GM18870 (cell line): ENCODE measurements around the gene RBM33.

Source experiments
- ATAC-seq: cut with Tn5 transposase; IDR thresholded peaks from one replicate; pipeline ENCODE4 v1.9.1; 2021; ENCODE audit warnings: moderate library complexity; ENCODE audit not compliant: unreplicated experiment

Gene RBM33

GRCh38 chr7:155804897-155805825, 160.7 kb downstream of the RBM33 start:
- ATAC-seq: no peak

GRCh38 chr7:155805826-155806095, 161.3 kb downstream of the RBM33 start:
- no peak for ATAC-seq

- ATAC-seq: no peak
These were observed 161.8 kb downstream of the RBM33 start for GRCh38 chr7:155806096-155806871.

DNA sequence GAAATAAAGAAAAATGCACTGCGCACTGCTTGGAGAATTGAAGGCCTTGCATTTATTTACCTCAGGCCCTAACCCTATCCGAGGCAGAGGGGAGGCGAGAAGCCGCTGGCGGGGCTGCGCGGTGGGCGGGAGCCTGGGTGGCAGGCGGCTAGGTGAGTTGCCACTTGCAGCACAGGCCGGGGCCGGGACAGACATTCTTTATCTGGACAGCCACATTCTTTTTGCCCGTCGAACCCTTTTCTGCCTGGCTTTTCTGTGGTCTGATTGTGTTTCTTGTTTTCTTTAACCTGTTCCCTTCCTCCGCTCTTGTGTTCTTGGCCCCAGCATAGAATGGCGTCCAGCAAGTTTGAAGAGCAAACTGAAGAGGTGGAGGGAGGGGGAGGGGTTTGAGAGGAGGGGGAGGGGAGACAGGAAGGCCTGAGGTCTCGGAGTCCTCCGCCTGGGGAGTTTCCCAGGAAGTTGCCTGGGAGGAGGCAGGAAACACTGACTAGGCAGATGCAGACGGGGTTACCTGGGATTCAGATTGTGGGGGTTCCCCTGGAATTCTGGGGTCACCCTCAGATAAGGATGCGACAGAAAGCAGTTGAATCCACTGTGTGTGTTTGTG, 162.7 kb downstream of the RBM33 start:
- no peak for ATAC-seq

- no peak for ATAC-seq
These were observed 163.5 kb downstream of the RBM33 start for GRCh38 chr7:155807789-155808548.

- no peak for ATAC-seq
These were observed 164.3 kb downstream of the RBM33 start for GRCh38 chr7:155808549-155809331.

DNA sequence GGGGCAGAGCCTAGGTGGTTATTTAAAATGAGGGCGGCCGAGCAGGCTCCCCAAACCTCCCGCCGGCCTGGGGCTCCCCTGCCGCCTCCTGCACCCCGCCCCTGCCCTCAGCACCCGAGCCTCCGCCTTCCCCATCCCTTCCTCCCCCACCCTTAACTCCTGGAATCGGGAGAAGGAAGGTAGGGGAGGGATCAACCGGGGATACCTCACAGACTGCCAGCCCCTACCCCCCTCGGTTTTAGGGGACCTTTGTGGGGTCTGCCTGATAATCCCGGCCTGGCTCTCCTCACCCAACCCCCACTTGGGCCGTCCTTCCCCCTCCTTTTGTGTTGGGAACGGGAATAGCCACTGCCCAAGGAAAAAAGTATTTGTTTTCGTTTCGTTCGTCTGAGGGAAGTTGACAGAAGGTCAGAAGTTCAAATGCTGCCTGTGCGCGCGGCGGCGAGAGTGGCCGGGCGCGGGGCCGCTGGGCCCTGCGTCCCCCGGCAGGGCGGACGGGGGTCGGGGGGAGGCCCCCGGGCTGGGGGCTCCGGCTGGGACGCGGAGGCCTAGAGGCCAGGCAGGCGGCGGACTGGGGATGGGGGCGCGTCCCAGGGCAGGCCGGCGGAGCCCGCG, 165.0 kb downstream of the RBM33 start:
- no peak for ATAC-seq

- no peak for ATAC-seq
These were observed 165.7 kb downstream of the RBM33 start for GRCh38 chr7:155809947-155810769.

DNA sequence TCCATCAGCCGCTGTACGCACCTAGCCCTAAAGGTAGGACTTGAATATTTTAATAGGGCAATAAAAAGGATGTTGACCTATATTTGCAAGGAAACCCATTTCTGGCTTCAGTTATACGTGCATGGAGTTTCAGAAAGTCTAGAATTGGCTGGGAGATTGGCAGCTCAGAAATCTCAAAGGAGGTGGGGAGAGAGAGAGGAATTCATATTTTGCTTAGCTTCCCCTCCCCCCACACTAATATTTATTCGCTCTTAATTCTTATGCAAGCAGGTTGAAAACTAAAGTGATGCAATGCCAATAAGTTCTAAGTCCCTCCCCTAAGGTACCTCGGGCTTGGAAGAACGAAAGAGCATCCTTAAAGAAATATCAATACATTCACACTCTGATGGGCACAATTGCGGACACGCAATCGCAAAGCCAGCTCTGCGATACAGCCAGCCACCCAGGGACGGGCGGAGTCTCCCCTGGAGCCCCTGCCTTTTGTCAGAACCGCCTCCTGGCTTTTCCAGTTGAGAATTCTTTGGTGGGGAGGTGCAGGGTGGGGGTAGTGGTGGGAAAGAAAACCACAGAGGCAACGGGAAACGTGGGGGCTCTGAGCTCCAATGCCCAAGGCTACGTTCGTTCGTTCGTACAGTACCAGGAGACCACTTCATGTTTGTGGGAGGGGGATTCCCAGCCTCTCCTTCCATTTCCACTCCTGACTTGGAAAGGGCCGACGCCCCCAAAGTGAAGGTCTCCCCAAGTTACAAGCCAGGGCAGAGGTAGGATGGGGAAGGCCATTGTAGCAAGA, 166.5 kb downstream of the RBM33 start:
- ATAC-seq: no peak

DNA sequence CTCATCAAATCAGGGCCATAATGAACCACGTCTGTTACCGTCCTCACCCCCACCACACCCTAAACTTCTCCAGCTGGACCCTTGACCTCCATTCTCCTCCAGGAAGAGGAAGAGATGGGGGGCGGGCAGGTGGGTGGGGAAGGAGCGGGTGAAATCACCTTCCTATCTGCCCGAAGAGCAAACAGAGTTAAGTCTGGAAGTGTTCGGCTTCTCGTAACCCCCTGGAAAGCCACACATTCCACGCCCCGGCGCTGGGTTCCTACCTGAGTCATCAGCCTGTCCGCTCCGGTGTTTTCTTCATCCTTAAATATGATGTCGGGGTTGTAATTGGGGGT, 167.1 kb downstream of the RBM33 start:
- ATAC-seq: no peak

DNA sequence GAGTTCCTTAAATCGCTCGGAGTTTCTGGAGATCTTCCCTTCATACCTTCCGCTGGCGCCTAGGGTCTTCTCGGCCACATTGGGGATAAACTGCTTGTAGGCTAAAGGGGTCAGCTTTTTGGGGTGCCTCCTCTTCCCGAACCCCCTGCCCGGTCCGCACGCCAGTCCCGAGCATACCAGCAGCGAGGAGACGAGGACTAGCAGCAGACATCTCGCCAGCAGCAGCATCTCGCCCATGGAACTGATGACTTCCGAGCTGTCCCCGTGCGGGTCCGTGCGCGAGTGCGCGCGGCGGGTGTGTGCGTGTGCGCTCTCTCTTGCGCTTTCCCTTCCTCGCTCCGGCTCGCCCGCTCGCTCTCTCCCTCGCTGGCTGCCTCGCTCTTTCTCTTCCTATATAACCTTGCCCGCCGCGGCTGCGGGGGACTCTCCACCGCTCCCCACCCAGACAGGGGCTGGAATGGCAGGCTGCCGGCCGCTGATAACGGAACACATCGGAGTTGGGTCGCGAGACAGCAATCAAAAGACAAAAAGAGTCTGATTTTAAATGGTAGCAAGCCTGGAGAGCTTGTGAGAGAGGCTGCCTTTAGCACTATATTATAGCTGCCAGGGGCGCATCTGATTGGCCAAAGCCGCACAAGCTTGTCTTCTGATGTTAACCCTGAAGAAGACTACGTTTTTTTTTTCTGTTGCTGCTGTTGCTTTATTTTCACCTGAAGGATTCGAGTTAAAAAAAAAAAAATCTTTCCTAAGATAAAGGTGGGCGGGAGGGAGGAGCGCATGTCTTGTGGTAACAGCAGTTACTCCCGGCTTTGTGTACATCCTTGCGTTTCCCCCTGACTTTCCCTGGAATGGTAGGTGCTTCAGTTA, 167.7 kb downstream of the RBM33 start, which contains the start of gene SHH:
Gene SHH (minus strand): TSS at position 569 of the 867 bp plus-strand sequence. CDS start 341 bp downstream, at position 228.
- no peak for ATAC-seq

DNA sequence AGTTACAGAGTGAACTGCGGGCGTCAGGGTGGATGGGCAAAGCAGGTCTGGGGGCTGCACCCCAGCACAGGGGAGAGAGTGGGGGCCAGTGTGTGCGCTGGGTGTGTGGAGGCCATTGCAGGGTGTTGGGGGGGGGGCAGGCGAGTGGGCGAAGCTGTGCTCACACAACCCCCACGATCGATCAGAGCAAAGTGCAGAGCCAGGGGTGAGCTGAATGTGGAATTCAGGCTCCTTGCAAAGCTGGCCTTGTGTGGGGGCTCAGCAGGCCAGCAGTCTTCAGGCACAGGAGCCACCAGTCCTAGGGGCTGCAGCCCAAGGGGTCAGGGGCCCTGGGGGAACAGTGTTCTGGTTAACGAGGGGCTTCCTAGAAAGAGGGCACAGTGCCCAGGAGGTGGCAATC, 168.7 kb downstream of the RBM33 start:
- ATAC-seq: no peak

GRCh38 chr7:155813546-155814315, 169.3 kb downstream of the RBM33 start:
- ATAC-seq: no peak

- ATAC-seq: no peak
These were observed 170.1 kb downstream of the RBM33 start for GRCh38 chr7:155814316-155815276.
